ENCODE measurements around the gene GARIN5B.
A peak's percentile ranks its signal among the peaks of the same experiment; 100 is the strongest.

Gene GARIN5B

DNA sequence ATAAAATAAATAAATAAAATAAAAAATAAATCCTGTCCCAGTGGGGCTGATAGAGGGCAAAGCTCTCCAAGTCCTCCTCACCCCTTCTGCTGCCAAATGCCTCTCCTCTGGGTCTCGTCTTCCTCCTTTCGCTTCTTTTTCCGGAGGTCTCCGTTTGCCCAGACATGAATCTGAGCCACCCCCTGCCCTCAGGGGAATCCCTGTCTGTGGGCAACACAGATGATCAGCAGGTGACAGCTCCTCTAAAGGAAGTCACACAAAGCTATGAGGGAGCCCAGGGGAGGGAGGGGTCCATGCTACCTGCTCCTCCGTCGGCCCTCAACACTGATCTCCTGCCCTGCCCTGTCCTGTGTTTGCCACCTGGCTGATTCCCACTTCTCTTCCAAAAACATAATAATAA, 38.4 kb downstream of the GARIN5B start:
- DNase-seq (ENCODE audit: low read depth, low spot score): no peak

DNA sequence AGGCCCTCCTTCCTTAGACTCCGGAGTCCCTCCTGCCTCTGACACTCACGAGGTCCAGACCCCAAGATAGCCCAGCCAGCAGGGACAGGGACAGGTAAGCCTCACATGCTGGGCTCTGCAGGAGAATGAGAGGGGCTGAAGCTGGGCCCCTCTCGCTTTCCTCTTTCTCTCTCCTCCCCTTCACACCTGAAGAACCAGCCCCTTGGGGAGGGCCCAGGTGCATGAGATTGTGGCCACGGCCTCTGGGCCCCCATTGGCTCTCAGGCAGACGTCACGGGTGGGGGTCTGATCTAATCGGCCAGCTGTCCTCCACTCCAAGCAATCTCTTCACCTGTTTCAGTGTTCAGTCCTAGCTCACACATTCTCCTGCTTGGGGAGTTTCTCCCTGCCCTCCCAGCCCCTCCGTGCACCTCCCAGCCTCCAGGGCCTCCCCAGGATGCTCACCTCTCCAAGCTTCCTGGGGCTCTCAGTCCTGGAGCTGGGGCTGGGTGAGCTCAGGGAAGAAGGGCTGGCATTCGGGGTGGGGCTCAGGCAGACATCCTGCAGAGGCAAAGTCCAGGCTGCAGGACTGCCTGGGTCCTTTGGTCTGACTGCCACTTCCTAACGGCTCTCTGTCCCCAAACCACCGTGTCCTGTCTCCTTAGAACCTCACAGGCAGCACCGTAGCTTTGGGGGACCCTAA, 40.7 kb downstream of the GARIN5B start:
- DNase-seq (ENCODE audit: low read depth, low spot score): no peak

DNA sequence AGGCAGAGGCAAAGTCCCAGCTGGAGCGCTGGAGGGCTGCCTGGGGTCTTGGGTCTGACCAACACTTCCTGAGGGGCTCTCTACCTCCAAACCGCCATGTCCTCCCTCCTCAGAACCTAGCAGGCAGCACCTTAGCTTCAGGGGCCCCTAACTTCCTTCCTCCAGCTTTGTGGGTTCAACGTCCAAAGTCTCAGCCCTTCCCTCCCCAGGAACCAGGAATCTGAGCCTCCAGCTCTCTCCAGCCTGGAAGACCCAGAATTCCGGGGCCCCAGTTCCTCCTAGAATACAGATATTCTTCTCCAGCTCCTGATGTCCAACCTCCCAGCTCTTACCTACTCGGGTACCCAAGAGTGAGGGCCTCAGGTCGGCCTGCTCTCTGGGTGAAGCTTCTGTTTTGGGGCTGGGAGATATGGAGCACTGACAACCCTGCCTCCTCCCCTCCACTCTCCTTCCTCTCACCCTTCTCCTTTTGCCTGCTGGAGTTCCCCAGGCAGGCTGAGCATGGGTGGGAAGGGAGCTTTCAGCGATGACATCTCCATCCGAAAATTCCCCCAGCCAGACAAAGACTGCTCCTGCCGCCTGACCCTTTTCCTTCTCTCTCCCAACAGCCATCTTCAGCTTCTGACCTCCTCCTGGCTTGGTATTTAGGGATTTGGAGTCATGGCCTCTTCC, 41.5 kb downstream of the GARIN5B start:
- no peak for DNase-seq (ENCODE audit: low read depth, low spot score)

DNA sequence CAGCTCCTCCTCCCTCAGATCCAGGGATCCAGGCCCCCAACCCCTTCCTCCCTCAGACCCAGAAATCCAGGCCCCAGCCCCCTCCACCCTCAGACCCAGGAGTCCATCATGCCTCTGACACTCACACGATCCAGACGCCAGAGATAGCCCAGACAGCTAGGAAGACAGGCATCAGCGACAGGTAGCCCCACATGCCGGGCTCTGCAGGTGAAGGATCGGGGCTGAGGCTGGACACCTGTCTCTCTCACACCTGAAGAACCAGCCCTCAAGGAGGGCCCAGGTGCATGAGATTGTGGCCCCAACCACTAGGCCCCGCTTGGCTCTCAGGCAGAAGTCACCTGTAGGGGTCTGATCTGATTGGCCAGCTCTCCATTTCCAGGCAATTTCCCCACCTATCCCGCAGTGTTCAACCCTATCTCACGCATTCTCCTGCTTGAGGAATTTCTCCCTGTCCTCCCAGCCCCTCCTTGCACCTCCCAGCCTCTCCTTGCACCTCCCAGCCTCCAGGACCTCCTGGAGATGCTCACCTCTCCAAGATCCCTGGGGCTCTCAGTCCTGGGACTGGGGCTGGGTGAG, 42.1 kb downstream of the GARIN5B start:
- no peak for DNase-seq (ENCODE audit: low read depth, low spot score)

DNA sequence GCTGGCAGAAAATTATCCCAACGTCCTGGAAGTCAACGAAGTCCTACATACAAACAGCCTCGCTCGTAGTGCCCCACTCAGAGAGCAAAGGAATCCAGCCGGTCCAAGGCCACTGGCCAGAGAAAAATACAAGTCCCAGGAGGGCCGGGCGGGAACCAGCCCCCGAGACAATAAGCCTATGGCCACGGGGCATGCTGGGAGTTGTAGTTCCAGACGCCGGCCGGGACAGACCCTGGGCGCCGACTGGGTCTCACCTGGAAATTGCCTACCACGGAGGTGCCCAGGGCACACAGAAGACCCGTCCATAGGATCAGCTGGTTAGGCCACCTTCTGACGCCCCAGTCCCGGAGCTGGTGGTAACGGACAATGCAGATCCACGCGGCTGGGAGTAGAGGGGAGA, 43.3 kb downstream of the GARIN5B start:
- peak; percentile 73 for DNase-seq (ENCODE audit: low read depth, low spot score)

DNA sequence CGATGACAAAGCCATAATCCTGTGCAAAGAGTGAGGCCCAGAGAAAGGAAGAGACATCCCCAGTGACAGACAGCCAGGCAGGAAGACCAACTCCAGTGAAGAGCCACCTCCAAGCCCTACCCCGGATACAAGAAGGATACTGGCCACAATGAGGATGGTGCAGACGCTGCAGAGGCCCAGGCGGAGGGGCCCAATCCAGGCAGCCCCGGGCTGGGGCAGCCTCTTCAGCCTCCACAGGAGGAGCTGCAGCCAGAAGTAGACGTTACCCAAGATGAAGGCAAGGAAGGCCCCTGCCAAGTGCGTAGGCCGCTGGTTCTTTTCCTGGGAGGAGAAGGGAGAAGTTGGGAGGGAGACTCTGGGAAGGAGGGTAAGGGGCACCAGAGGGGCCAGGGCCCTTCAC, 46.4 kb downstream of the GARIN5B start:
- no peak for DNase-seq (ENCODE audit: low read depth, low spot score)

DNA sequence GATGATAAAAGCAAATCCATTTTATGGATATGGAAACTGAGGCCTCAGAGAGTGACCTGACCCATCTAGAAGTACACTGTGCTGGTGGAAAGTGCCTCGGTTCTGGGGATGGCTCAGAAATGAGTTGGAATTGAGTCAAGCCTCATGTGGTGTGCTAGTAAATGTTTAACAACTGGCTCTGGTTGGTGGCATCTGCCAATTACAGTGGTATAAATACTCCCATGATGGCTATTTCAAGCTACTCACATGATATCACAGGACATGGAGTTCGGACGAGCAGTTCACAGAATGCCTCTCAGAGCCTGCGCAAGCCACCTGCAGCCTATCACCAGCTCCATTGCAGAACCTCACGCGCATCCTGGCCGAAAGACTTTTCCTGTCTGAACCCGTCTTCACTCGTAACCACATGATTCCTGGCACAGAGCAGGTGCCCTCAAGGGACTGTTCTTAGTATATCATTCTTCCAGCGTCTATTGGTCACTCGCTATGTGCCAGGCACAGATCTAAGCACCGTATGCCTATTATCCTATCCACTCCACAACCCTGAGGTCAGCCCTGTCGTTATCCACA, 47.0 kb downstream of the GARIN5B start:
- no peak for DNase-seq (ENCODE audit: low read depth, low spot score)

DNA sequence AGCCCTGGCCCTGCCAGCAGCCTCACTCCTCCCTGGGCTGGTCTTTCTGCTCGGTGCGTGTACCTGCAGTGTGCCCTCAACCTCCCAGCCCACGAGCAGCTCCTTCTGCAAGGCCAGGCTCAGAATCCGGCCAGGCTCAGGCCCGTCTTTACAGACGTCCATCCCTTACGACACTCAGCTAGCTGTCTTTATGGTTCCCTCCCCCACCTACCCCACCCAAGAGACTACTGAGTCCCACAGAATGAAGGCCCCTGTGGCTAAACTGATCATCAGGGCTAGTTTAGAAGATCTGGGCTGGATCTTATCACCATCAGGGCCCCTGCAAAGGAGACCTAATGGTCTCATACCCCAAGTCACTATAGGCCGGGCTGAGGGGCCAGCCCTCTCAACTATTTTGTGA, 48.7 kb downstream of the GARIN5B start:
- no peak for DNase-seq (ENCODE audit: low read depth, low spot score)

DNA sequence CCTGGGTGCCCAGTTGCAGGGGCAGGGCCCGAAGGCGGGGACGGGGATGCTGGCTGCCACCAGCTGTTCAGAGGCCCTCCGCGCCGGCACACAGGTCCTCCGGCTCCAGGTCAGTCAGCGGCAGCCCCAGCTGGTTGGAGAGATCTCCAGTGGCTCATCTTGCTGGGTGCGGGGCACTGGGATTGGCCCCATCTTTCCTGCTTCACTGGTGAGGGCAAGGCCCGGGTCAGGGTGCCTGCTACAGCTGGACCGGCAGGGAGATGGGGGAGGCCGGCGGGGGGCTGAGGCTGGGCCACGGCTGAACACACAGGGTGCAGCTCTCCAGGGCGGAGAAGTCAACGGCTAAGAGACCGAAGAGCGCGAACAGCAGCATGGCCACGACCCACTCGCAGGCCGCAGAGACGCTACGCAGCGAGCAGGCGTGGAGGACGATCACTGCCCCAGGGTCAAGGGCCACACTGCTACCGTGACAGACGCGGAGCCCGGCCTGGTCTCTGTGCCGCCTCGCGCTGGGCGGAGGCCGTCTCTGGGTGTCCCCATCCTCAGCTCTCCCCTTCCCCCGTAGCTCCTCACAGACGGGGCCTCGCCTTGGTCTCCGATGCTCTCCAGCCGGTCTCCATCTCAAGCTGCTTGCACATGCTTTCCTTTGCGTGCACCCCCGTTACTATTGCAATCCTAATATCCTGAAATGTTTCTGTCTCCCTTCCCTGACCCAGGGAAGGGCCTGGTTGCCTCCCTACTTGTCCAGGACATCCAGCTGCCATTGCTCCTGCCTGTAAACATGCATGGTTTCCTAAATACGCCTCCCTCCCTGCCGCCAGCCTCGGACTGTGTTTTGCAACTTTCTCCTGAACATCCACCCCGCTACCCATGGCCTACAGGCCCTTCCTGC, 50.2 kb downstream of the GARIN5B start:
- no peak for DNase-seq (ENCODE audit: low read depth, low spot score)

DNA sequence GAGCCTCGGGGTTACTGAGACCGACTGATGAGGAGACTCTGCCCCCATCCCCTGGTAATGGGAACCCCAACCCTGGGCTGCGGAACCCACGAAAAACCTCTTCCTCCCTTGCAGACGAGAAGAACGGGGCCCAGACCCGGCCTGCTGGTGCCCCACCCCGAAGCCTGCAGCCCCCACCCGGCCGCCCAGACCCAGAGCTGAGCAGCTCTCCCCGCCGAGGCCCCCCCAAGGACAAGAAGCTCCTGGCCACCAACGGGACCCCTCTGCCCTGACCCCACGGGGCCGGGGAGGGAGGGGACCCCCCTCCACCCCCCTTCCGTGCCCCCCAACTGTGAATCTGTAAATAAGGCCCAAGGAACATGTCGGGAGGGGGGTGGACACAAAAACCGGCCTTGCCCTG, 51.3 kb downstream of the GARIN5B start:
- DNase-seq (ENCODE audit: low read depth, low spot score): no peak

DNA sequence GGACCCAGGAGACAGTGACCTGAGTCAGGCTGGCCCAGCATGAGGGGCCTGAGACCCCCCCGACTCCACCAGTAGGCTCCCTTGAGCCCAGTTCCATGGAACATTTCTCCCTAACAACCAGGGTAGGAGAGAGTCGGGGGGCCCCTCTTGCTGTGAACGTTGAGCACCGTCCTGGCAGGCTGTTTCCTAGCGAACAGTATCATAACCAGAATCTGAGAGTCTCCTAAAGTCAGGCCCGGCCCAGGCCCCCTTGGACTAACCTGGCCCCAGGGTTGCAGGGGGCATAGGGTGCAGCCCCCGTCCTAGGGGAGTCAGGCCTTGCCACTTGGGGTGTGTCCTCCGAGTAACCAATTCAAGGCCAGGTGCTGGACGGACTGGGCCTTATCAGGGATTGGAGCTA, 51.7 kb downstream of the GARIN5B start:
- DNase-seq (ENCODE audit: low read depth, low spot score): no peak

DNA sequence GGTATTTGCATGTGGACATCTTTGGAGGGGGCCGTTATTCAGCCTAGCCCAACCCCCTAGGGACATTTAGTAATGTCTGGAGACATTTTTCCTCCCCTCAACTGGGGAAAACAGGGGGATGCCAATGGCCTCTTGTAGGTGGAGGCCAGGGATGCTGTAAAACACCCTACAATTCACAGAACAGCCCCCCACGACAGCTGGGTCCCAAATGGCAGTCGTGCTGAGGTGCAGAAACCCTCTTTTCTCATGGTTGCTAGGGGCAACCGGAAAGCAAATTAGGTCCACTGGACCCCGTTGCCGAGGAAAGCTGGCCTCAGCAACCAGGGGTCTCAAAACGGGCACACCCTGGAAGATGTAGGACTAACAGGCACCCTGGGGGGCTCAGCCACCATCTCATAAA, 52.6 kb downstream of the GARIN5B start:
- no peak for DNase-seq (ENCODE audit: low read depth, low spot score)

DNA sequence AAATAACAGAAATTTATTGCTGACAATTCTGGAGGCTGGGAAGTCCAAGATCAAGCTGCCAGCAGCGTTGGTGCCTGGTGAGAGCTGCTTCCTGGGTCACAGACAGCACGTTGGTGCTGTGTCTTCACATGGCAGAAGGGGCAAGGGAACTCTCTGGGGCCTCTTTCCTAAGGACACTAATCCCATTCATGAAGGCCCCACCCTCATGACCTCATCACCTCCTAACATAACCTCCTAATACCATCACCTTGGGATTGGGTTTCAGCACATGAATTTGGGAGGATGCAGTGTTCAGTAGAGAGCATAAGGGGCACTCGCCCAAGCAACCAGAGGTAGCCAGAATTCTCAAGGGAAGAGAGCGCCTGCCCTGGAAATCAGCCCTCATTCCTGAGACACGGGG, 53.6 kb downstream of the GARIN5B start:
- no peak for DNase-seq (ENCODE audit: low read depth, low spot score)

DNA sequence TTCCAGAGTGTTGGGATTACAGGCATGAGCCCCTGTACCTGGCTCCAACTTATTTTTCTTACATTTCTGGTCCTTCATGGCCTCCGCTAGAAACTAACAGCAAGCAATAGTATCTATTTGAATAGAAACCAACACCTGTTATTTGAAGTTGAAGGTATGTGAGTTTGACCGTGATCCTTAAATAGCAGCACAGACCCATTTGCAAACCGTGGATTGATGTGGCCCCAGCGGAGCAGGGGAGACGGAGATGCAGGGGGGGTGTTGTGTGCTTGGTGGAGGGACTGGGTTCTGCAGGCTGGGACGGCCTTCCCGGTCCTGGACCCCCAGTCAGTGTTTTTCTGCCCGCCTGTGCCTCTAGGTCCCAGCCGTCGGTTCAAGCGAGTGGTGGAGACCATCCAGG, 54.8 kb downstream of the GARIN5B start:
- no peak for DNase-seq (ENCODE audit: low read depth, low spot score)

DNA sequence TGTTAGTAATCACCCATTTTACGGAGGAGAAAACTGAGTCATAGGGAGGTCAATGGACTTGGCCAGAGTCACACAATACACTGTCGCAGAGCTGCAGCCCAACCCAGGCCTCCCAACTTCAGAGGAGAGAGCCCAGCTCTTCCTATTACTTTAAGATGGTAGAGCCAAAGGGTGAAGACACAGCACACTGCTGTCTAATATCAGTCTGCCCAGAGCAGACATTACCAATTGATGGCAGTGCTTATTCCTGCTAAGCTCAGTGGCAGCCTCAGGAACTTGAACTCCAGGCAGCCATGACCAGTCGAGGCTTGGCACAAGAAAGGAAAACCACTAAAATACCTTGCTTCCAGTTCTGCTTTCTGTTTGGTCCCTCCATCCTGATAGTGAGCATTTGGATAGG, 56.3 kb downstream of the GARIN5B start:
- no peak for DNase-seq (ENCODE audit: low read depth, low spot score)

DNA sequence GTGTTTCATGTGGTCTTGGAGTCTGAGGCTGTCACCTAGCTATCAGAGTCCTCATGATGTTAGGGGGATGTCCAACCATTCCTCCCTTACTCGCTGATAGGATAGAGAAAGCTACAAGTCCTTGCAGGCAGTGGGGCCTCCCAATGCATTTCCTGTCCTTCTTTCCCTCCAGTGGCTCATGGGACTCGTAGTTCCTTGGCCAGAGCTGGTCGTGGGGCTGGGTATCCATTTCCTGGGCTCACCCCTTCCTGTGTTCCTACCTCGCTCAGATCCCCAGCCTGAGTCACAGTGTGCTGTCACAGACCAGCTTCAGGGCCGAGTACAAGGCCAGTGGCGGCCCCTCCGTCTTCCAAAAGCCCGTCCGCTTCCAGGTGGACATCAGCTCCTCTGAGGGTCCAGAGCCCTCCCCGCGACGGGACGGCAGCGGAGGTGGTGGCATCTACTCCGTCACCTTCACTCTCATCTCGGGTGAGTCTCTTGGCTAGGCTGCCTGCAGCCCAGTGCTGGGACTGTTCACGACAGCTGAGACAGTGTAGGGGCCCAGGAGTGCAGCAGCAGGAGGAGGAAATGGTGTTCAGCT, 57.0 kb downstream of the GARIN5B start:
- no peak for DNase-seq (ENCODE audit: low read depth, low spot score)

DNA sequence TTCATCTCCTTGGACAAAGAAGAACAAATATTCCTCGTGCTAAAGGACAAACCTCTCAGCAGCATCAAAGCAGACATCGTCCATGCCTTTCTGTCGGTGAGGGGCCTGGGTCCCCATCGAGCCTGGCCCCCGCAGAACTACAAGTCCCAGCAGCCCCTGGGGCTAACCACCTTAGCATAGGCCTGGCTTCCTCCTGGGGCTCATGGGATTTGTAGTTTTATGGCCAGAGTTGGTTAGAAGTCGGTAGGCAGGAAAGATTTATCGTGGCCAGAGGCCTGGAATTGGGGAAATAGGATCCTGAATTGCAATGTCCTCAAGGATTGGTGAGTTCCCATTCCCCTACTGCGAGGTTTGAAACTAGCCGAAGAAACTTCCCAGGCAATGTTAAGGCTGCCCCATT, 57.6 kb downstream of the GARIN5B start:
- no peak for DNase-seq (ENCODE audit: low read depth, low spot score)

DNA sequence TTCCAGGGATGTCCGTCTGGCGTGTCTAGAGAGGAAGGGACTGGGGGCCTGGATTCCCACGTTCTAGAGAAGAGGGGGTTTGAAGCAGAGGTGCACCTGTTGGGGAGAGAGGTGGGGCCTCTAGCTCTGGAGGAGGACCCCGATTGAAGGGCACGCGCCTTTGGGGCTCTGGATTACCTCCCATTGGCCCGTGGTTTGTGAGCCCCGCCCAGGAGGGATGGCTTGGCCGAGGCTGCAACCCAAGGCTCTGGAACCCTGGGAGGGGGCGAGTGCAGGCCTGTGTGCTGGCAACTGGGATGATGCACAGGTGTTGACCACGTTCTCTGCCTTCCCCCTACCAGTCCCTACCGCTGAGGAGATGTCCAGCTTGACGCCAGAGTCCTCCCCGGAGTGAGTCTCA, 58.1 kb downstream of the GARIN5B start:
- no peak for DNase-seq (ENCODE audit: low read depth, low spot score)
